Nephron (organoid): ENCODE results near the gene RPTOR.

Experiments used
- H3K27ac Mint-ChIP-seq, 3 experiments: 2 replicates each; pipeline ENCODE4 v1.8.0; 2020; ENCODE audit warnings: mixed read lengths in 3 of 3, mild to moderate bottlenecking in 2 of 3, moderate library complexity in 1 of 3
- H3K27me3 Mint-ChIP-seq: 2 replicates; pipeline ENCODE4 v1.8.0; 2021; ENCODE audit warnings: low read depth, mild to moderate bottlenecking, moderate library complexity, mixed read lengths
- H3K36me3 Mint-ChIP-seq: 2 replicates; pipeline ENCODE4 v1.8.0; 2020; ENCODE audit warnings: low read depth, mixed read lengths
- H3K4me1 Mint-ChIP-seq: 2 replicates; pipeline ENCODE4 v1.8.0; 2020; ENCODE audit warnings: mixed read lengths
- H3K4me3 Mint-ChIP-seq, 3 experiments: 2 replicates each; pipeline ENCODE4 v1.8.0; 2020; ENCODE audit warnings: mild to moderate bottlenecking in 3 of 3, mixed read lengths in 3 of 3, moderate library complexity in 2 of 3
- H3K9me3 Mint-ChIP-seq: 2 replicates; pipeline ENCODE4 v1.8.0; 2020; ENCODE audit warnings: mixed read lengths
- CTCF ChIP-seq, 3 experiments: fragments of 200-600 bp; sonication (generic); IDR thresholded peaks; one replicate each; pipeline ENCODE4 v1.5.0; 2021; ENCODE audit warnings: antibody characterized with exemption in 3 of 3; ENCODE audit not compliant: unreplicated experiment in 3 of 3

The RPTOR gene

GRCh38 chr17:80768389-80768788 is 223.8 kb downstream of the RPTOR start:
- no peak for TF ChIP-seq CTCF (IDR thresholded peaks at IDR 0.05; ENCODE audit: unreplicated experiment in 3 of 3)
- Mint-ChIP-seq H3K27me3 (no peaks in the 10 kb centered on the region), H3K4me1 (peaks cover 20% of the 10 kb centered on the region), H3K9me3 (no peaks in the 10 kb centered on the region), H3K36me3 (peaks cover 9% of the 10 kb centered on the region), H3K27ac (no peak overlapping the region), H3K4me3 (no peak overlapping the region)

- Mint-ChIP-seq H3K4me1 (peaks cover 26% of the 10 kb centered on the region), H3K9me3 (no peaks in the 10 kb centered on the region), H3K36me3 (peaks cover 9% of the 10 kb centered on the region), H3K4me3 (no peak overlapping the region), H3K27ac (no peak overlapping the region), H3K27me3 (no peaks in the 10 kb centered on the region)
- TF ChIP-seq CTCF (IDR thresholded peaks at IDR 0.05; ENCODE audit: unreplicated experiment in 3 of 3) = no peak
These were observed 224.3 kb downstream of the RPTOR start for GRCh38 chr17:80768936-80769335.

GRCh38 chr17:80769516-80769915 is 224.9 kb downstream of the RPTOR start:
- no peak for TF ChIP-seq CTCF (IDR thresholded peaks at IDR 0.05; ENCODE audit: unreplicated experiment in 3 of 3)
- Mint-ChIP-seq H3K4me3 (no peak overlapping the region), H3K27ac (no peak overlapping the region), H3K27me3 (no peaks in the 10 kb centered on the region), H3K4me1 (peaks cover 31% of the 10 kb centered on the region), H3K9me3 (no peaks in the 10 kb centered on the region), H3K36me3 (peaks cover 9% of the 10 kb centered on the region)

- H3K27ac Mint-ChIP-seq = no peak overlapping the region
- H3K9me3 Mint-ChIP-seq = no peaks in the 10 kb centered on the region
- H3K4me3 Mint-ChIP-seq = no peak overlapping the region
- peaks cover 9% of the 10 kb centered on the region for H3K36me3 Mint-ChIP-seq
- no peak for TF ChIP-seq CTCF (IDR thresholded peaks at IDR 0.05; ENCODE audit: unreplicated experiment in 3 of 3)
- no peaks in the 10 kb centered on the region for H3K27me3 Mint-ChIP-seq
- H3K4me1 Mint-ChIP-seq = peaks cover 37% of the 10 kb centered on the region
These were observed 225.4 kb downstream of the RPTOR start for GRCh38 chr17:80769936-80770625.

GRCh38 chr17:80770881-80771611 is 226.4 kb downstream of the RPTOR start:
- no peak overlapping the region for H3K27ac Mint-ChIP-seq
- H3K4me1 Mint-ChIP-seq = peaks cover 42% of the 10 kb centered on the region
- no peak for TF ChIP-seq CTCF (IDR thresholded peaks at IDR 0.05; ENCODE audit: unreplicated experiment in 3 of 3)
- H3K9me3 Mint-ChIP-seq = no peaks in the 10 kb centered on the region
- H3K4me3 Mint-ChIP-seq = no peak overlapping the region
- peaks cover 5% of the 10 kb centered on the region for H3K36me3 Mint-ChIP-seq
- no peaks in the 10 kb centered on the region for H3K27me3 Mint-ChIP-seq

- no peak overlapping the region for H3K4me3 Mint-ChIP-seq
- peaks cover 7% of the 10 kb centered on the region for H3K36me3 Mint-ChIP-seq
- peaks cover 45% of the 10 kb centered on the region for H3K4me1 Mint-ChIP-seq
- H3K27me3 Mint-ChIP-seq = no peaks in the 10 kb centered on the region
- no peaks in the 10 kb centered on the region for H3K9me3 Mint-ChIP-seq
- TF ChIP-seq CTCF (IDR thresholded peaks at IDR 0.05; ENCODE audit: unreplicated experiment in 3 of 3) = no peak
- no peak overlapping the region for H3K27ac Mint-ChIP-seq
These were observed 227.0 kb downstream of the RPTOR start for GRCh38 chr17:80771612-80772005.
